Measurements from ENCODE around the gene TDRD3.

DNA sequence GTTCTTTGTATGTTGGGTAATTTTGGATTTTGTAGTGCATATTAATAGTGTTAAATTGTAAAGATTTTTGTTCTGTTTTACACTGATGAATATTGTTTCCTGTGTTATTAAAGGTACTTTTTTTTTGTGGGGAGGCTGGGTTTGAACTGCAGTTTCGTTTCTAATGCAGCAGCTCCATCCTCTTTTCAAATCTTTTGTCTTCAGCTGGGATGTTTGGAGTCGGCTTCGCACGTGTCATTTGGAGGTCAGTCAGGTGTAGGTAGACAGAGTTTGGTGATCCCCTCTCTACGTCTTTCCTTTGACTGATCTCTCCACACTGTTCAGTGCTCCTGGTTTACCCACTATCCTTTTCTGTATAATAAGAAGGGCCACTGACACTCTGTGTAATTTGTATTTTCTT lies 30.3 kb downstream of the TDRD3 start:
- TF ChIP-seq POU2F2 (IDR thresholded peaks at IDR 0.05; ENCODE audit: low read depth, low read length) (no peak), POLR2AphosphoS5 (IDR thresholded peaks at IDR 0.05; ENCODE audit: low read depth, low read length) (no peak), POLR2A (IDR thresholded peaks at IDR 0.05; ENCODE audit: low read depth, low read length) (no peak), TAF1 (IDR thresholded peaks at IDR 0.05; ENCODE audit: low read depth, low read length) (no peak), PAX5 (IDR thresholded peaks at IDR 0.05; ENCODE audit: insufficient read depth, low read length, severe bottlenecking) (no peak), SPI1 (IDR thresholded peaks at IDR 0.05; ENCODE audit: low read depth, low read length) (no peak)
